Measurements from ENCODE around the gene CGNL1.

The CGNL1 gene

DNA sequence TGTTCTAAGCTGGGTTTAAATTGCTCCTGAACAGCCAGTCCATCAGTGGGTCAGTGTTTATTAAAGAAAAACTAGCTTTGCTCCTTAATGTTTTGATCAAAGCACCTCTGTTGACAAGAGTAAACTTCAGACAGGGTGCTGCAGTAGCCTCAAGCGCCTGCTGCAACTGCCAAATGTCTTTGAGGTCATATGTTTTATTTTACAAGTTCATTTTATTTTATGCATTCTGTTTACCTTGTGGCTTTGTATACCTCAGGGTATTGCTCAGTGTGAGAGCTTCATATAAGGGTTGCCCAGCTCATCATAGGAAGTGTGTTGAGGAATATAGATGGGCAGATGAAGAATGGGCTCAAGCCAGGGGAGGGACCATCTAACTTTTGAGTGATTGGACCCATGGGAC, 223.9 kb downstream of the CGNL1 start:
- no peak for DNase-seq (ENCODE audit: low read depth)

All from stimulated activated CD4-positive, alpha-beta T cell treated with anti-CD3 and anti-CD28 coated beads, Interleukin-2, amount 100 ng/mL, for 4 hours (primary cell).